Loucy (cell line): ENCODE measurements around the gene FRRS1.
"Not testable (repeated sequence)": the region's sequence is repeated elsewhere in the genome, so short reads cannot be mapped to it uniquely, and the experiment has no call there.

Experiments
- H2AFZ ChIP-seq: fragments of 200-600 bp; sonication (generic); 2 replicates; pipeline ENCODE4 v1.6.0; 2016; ENCODE audit warnings: antibody characterized with exemption, mild to moderate bottlenecking, low read length, moderate library complexity
- H3F3A ChIP-seq: fragments of 200-600 bp; 2 replicates; pipeline ENCODE4 v1.6.0; 2016; ENCODE audit warnings: antibody characterized with exemption, low read depth, mild to moderate bottlenecking
- H3K27me3 ChIP-seq: fragments of 200-600 bp; sonication (generic); 2 replicates; pipeline ENCODE4 v1.6.1; 2014; ENCODE audit warnings: low read length, mild to moderate bottlenecking; ENCODE audit not compliant: insufficient read depth, poor library complexity, severe bottlenecking
- H3K36me3 ChIP-seq: fragments of 200-600 bp; sonication (generic); 2 replicates; pipeline ENCODE4 v1.6.1; 2016; ENCODE audit warnings: low read length; ENCODE audit not compliant: insufficient read depth
- H3K4me1 ChIP-seq: fragments of 200-600 bp; sonication (generic); 2 replicates; pipeline ENCODE4 v1.5.1; 2014; ENCODE audit warnings: low read length, mild to moderate bottlenecking; ENCODE audit not compliant: insufficient read depth, poor library complexity, severe bottlenecking
- H3K4me2 ChIP-seq: fragments of 200-600 bp; sonication (generic); 2 replicates; pipeline ENCODE4 v1.6.0; 2014; ENCODE audit warnings: antibody characterized with exemption, low read length, low read depth, mild to moderate bottlenecking; ENCODE audit not compliant: poor library complexity, severe bottlenecking
- H3K4me3 ChIP-seq: fragments of 200-600 bp; sonication (generic); 2 replicates; pipeline ENCODE4 v1.5.1; 2014; ENCODE audit warnings: low read length, mild to moderate bottlenecking, mixed read lengths; ENCODE audit not compliant: poor library complexity, severe bottlenecking
- H3K79me2 ChIP-seq: fragments of 200-600 bp; sonication (generic); 2 replicates; pipeline ENCODE4 v1.6.1; 2014; ENCODE audit warnings: low read length; ENCODE audit not compliant: insufficient read depth
- H3K9ac ChIP-seq: fragments of 200-600 bp; sonication (generic); 2 replicates; pipeline ENCODE4 v1.6.0; 2014; ENCODE audit warnings: mild to moderate bottlenecking, low read depth, low read length, moderate library complexity; ENCODE audit not compliant: poor library complexity, severe bottlenecking
- H3K9me2 ChIP-seq: fragments of 200-600 bp; sonication (generic); replicated peaks from 2 replicates; pipeline ENCODE4 v1.6.1; 2016; ENCODE audit warnings: low read depth, low read length, mixed read lengths
- H3K9me3 ChIP-seq: fragments of 200-600 bp; sonication (generic); 2 replicates; pipeline ENCODE4 v1.6.1; 2014; ENCODE audit warnings: mild to moderate bottlenecking, antibody characterized with exemption, low read length, low read depth; ENCODE audit not compliant: insufficient read depth
- H4K20me1 ChIP-seq: fragments of 200-600 bp; sonication (generic); 2 replicates; pipeline ENCODE4 v1.6.0; 2014; ENCODE audit warnings: antibody characterized with exemption, low read length, mild to moderate bottlenecking; ENCODE audit not compliant: insufficient read depth, poor library complexity, severe bottlenecking
- CTCF ChIP-seq: fragments of 200-600 bp; sonication (generic); conservative IDR thresholded peaks from 2 replicates; pipeline ENCODE4 v1.5.1; 2014; ENCODE audit warnings: mild to moderate bottlenecking, antibody characterized with exemption, low read length
- EZH2phosphoT487 ChIP-seq: fragments of 200-600 bp; IDR thresholded peaks from 2 replicates; pipeline ENCODE4 v1.6.1; 2018; ENCODE audit warnings: antibody characterized with exemption, mild to moderate bottlenecking, moderate library complexity, borderline replicate concordance

Gene FRRS1

DNA sequence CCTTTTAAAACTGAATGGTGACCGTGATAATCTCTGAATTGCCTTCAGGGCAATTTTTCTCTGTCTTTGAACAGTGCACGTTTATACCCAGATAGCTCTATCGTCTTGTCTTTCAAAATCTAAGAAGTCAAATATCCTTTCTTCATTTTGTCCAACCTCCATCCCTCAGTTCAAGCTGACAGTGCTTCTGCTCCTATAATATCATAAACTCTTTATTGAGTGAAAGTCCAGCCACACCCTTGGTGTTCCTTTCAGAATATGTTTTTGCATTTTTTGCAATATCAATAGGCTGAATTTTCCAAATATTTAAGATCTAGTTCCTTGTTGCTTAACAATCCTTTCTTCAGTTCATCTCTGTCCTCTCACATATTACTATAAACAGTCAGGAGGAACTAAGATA is 35.1 kb upstream of the FRRS1 start:
- no peaks in the 10 kb centered on the region for H3K9me2 ChIP-seq
- H3K36me3 ChIP-seq = no peaks in the 10 kb centered on the region
- H3K9ac ChIP-seq = no peak overlapping the region
- H3K4me1 ChIP-seq = no peaks in the 10 kb centered on the region
- H3K79me2 ChIP-seq = no peaks in the 10 kb centered on the region
- H2AFZ ChIP-seq = no peak overlapping the region
- H3K4me2 ChIP-seq = no peak overlapping the region
- no peaks in the 10 kb centered on the region for H3F3A ChIP-seq
- no peaks in the 10 kb centered on the region for H3K27me3 ChIP-seq
- H3K4me3 ChIP-seq = no peak overlapping the region
- TF ChIP-seq EZH2phosphoT487 (no peak), CTCF (no peak)
- no peaks in the 10 kb centered on the region for H4K20me1 ChIP-seq
- no peaks in the 10 kb centered on the region for H3K9me3 ChIP-seq

DNA sequence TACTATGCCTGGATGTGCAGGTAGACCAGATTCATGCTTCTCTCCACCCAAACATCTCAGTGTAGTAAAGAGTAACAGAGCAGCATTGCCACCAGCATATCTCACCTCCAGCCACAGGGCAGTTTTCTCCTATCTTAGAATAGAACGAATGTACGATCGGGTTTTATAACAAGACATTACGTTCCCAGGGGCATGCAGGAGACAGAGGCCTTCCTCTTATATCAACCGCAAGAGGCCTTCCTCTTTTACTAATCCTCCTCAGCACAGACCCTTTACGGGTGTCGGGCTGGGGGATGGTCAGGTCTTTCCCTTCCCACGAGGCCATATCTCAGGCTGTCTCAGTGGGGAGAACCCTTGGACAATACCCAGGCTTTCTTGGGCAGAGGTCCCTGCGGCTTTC is 27.4 kb upstream of the FRRS1 start:
- not testable (repeated sequence) for H3K9ac ChIP-seq, H3K4me2 ChIP-seq, H3K9me2 ChIP-seq, H4K20me1 ChIP-seq, H3K4me1 ChIP-seq, H3K36me3 ChIP-seq, H3K4me3 ChIP-seq, H3F3A ChIP-seq, H3K27me3 ChIP-seq, H3K9me3 ChIP-seq, H3K79me2 ChIP-seq, H2AFZ ChIP-seq

GRCh38 chr1:99789715-99790114 is 23.3 kb upstream of the FRRS1 start:
- Histone ChIP-seq H3K4me1 (peaks cover 7% of the 10 kb centered on the region), H3K79me2 (no peaks in the 10 kb centered on the region), H3K27me3 (no peaks in the 10 kb centered on the region), H3K9me2 (no peaks in the 10 kb centered on the region), H3K36me3 (no peaks in the 10 kb centered on the region), H3K9ac (no peak overlapping the region), H3K9me3 (no peaks in the 10 kb centered on the region), H3K4me2 (no peak overlapping the region), H3F3A (no peaks in the 10 kb centered on the region), H2AFZ (no peak overlapping the region), H4K20me1 (no peaks in the 10 kb centered on the region), H3K4me3 (no peak overlapping the region)
- TF ChIP-seq EZH2phosphoT487 (no peak), CTCF (no peak)

GRCh38 chr1:99788896-99789295 is 22.5 kb upstream of the FRRS1 start:
- Histone ChIP-seq H2AFZ (no peak overlapping the region), H3K79me2 (no peaks in the 10 kb centered on the region), H3F3A (0 out of 2 replicates have a peak, but pooled peaks cover 4% of the 10 kb centered on the region), H3K27me3 (no peaks in the 10 kb centered on the region), H3K9me2 (no peaks in the 10 kb centered on the region), H3K9ac (no peak overlapping the region), H3K4me3 (no peak overlapping the region), H3K4me2 (no peak overlapping the region), H3K4me1 (peaks cover 14% of the 10 kb centered on the region), H4K20me1 (no peaks in the 10 kb centered on the region), H3K9me3 (no peaks in the 10 kb centered on the region), H3K36me3 (no peaks in the 10 kb centered on the region)
- TF ChIP-seq EZH2phosphoT487 (no peak), CTCF (no peak)
